ENCODE data around the gene CDH15. TPM values are rescaled to one million over a fixed set of nuclear protein-coding genes. Genes with fewer than 3 reads are reported as not detected.

Gene CDH15
- total and polyA plus RNA-seq, 2 donors (not counting 1 experiment from before 2014, with no cell fraction given) = not detected

- ChIA-PET POLR2A (interaction anchor here (0.6 kb wide), 1 partner anchor 257 kb away, joined by 3 read pairs; no protein-coding TSS in a partner anchor), CTCF (no interaction called here)
- Mint-ChIP-seq H3K4me3 (peak within 1 kb of the TSS; percentile 57), H3K9me3 (ENCODE audit: insufficient read depth) (no peaks in the 10 kb centered on the region), H3K4me1 (peaks cover 13% of the 10 kb centered on the region), H3K27me3 (peaks cover 29% of the 10 kb centered on the region), H3K27ac (no peak within 1 kb of the TSS)
- TF ChIP-seq CTCF (IDR thresholded peaks at IDR 0.05) (no peak), EZH2 (IDR thresholded peaks at IDR 0.05; ENCODE audit: borderline replicate concordance, insufficient read depth, low read depth, low read length, poor library complexity, severe bottlenecking) (no peak)
- WGBS (ENCODE audit: insufficient coverage) = 25% methylated on average over 28 of the region's 28 CpGs
- H4K20me1 ChIP-seq (ENCODE audit: control insufficient read depth, insufficient read depth, low read length, poor library complexity, severe bottlenecking) = no peaks in the 10 kb centered on the region
- peak within 1 kb of the TSS; percentile 32 for H3K9ac ChIP-seq (ENCODE audit: low read length)
- peak within 1 kb of the TSS in 2 of 5 experiments; percentile 6 to 36 for H3K4me3 ChIP-seq (ENCODE audit: control extremely low read depth in 1 of 5, extremely low read depth in 1 of 5, insufficient read depth in 1 of 5, low read depth in 2 of 5, low read length in 4 of 5)
- H3K36me3 ChIP-seq (replicated peaks in 1 of 2; ENCODE audit: control extremely low read depth in 1 of 2, control insufficient read depth in 1 of 2, extremely low read depth in 1 of 2, insufficient read depth in 2 of 2, low read length in 1 of 2) = no peaks in the 10 kb centered on the region
- no peak within 1 kb of the TSS for H3K27ac ChIP-seq (ENCODE audit: low read length in 2 of 2)
- H3K27me3 ChIP-seq (replicated peaks in 1 of 4; ENCODE audit: control extremely low read depth in 1 of 4, control insufficient read depth in 3 of 4, insufficient read depth in 4 of 4, low read length in 3 of 4) = peaks cover 0 to 54% (median 25%) of the 10 kb centered on the region in 4 experiments
- no peak within 1 kb of the TSS for H2AFZ ChIP-seq (ENCODE audit: insufficient read depth, low read depth, low read length, poor library complexity, severe bottlenecking)
- H3K4me1 ChIP-seq (ENCODE audit: control insufficient read depth in 2 of 2, insufficient read depth in 2 of 2, low read length in 2 of 2) = peaks cover 15% of the 10 kb centered on the region in 2 donors
- no peak for DNase-seq
- intact Hi-C loops (cut with micrococcal nuclease) = no loop called here
- no peaks in the 10 kb centered on the region for H3K79me2 ChIP-seq (ENCODE audit: control insufficient read depth, insufficient read depth, low read length)
- peaks cover 0 to 27% (median 3%) of the 10 kb centered on the region in 3 donors for H3K9me3 ChIP-seq (ENCODE audit: control extremely low read depth in 1 of 3, control insufficient read depth in 2 of 3, insufficient read depth in 1 of 3, low read length in 2 of 3)
- no peak for ATAC-seq (ENCODE audit: low read depth)
- peak within 1 kb of the TSS; percentile 81 for H3K4me2 ChIP-seq (replicated peaks; ENCODE audit: low read depth, low read length, poor library complexity, severe bottlenecking)
Measured at GRCh38 chr16:89200124-89200849, 28.7 kb downstream of the CDH15 start, which contains the start of gene SLC22A31. TSS of gene SLC22A31 (minus strand) at chr16:89200537. CDS start at chr16:89200501, 36 bp downstream.

GRCh38 chr16:89200850-89201411 is 29.4 kb downstream of the CDH15 start:
- POLR2A ChIA-PET = no interaction called here
- Histone ChIP-seq H3K9ac (ENCODE audit: low read length) (peak overlapping the region; percentile 32), H2AFZ (ENCODE audit: insufficient read depth, low read depth, low read length, poor library complexity, severe bottlenecking) (no peak overlapping the region), H3K79me2 (ENCODE audit: control insufficient read depth, insufficient read depth, low read length) (no peaks in the 10 kb centered on the region), H3K27me3 (replicated peaks in 1 of 4; ENCODE audit: control extremely low read depth in 1 of 4, control insufficient read depth in 3 of 4, insufficient read depth in 4 of 4, low read length in 3 of 4) (peaks cover 0 to 54% (median 25%) of the 10 kb centered on the region in 4 experiments), H3K4me1 (ENCODE audit: control insufficient read depth in 2 of 2, insufficient read depth in 2 of 2, low read length in 2 of 2) (peaks cover 15% of the 10 kb centered on the region in 2 donors), H4K20me1 (ENCODE audit: control insufficient read depth, insufficient read depth, low read length, poor library complexity, severe bottlenecking) (no peaks in the 10 kb centered on the region), H3K4me2 (replicated peaks; ENCODE audit: low read depth, low read length, poor library complexity, severe bottlenecking) (peak overlapping the region; percentile 81), H3K36me3 (replicated peaks in 1 of 2; ENCODE audit: control extremely low read depth in 1 of 2, control insufficient read depth in 1 of 2, extremely low read depth in 1 of 2, insufficient read depth in 2 of 2, low read length in 1 of 2) (no peaks in the 10 kb centered on the region), H3K9me3 (ENCODE audit: control extremely low read depth in 1 of 3, control insufficient read depth in 2 of 3, insufficient read depth in 1 of 3, low read length in 2 of 3) (peaks cover 0 to 27% (median 3%) of the 10 kb centered on the region in 3 donors), H3K27ac (ENCODE audit: low read length in 2 of 2) (no peak overlapping the region), H3K4me3 (ENCODE audit: control extremely low read depth in 1 of 5, extremely low read depth in 1 of 5, insufficient read depth in 1 of 5, low read depth in 2 of 5, low read length in 4 of 5) (no peak overlapping the region)
- H3K27ac Mint-ChIP-seq = no peak overlapping the region
- ATAC-seq (ENCODE audit: low read depth) = no peak
- no peaks in the 10 kb centered on the region for H3K9me3 Mint-ChIP-seq (ENCODE audit: insufficient read depth)
- peaks cover 29% of the 10 kb centered on the region for H3K27me3 Mint-ChIP-seq
- peak; percentile 45 for DNase-seq
- intact Hi-C loops (cut with micrococcal nuclease) = no loop called here
- TF ChIP-seq CTCF (IDR thresholded peaks at IDR 0.05) (no peak), EZH2 (IDR thresholded peaks at IDR 0.05; ENCODE audit: borderline replicate concordance, insufficient read depth, low read depth, low read length, poor library complexity, severe bottlenecking) (no peak)
- CTCF ChIA-PET = no interaction called here
- peak overlapping the region; percentile 57 for H3K4me3 Mint-ChIP-seq
- H3K4me1 Mint-ChIP-seq = peaks cover 13% of the 10 kb centered on the region
- whole genome bisulfite sequencing (ENCODE audit: insufficient coverage) = 5% methylated on average over 58 of the region's 58 CpGs
